ENCODE data around the gene EXPH5.

The EXPH5 gene

DNA sequence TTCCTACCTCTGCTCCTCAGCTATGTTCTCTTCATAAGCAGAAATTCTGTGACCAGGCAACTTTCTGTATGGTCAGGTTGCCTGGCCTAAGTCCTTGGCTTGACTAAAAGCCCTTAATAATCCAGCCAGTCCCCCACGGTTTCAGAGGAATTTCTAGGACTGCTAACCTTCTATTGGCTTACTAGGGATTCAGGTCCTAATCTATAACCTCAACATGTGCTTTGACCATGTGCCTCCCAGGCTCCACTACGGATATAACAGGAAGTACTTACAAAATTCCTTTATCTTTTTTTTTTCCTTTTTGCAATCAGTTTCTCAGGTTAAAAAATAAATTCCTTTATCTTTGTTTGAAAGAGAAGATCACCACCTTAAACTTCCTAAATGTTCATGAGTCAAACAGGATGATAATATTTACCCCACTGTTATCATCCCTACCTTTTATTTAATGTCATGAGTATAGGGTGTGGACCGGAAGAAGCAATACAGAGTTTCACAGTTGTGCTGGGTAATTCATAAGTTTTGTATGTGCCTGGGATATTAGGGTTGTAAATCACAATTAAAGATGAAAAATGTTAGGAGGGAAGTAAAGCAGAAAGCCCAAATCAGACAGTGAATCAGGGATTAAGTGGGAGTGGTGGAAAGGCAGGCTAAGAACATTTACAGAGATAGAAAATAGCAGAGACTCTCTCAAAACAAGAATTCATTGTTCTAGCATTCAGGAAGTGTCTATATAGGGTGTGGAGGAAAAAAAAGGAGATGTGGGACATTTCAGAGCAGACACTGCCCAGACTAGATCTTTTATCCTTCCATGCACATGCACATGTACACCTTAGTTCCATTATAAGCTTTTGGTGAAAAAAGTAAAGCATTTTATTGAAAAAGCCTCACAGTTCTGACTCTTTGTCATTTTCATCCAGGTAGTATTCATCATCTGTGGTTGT is 84.6 kb downstream of the EXPH5 start:
- DNase-seq: no peak

DNA sequence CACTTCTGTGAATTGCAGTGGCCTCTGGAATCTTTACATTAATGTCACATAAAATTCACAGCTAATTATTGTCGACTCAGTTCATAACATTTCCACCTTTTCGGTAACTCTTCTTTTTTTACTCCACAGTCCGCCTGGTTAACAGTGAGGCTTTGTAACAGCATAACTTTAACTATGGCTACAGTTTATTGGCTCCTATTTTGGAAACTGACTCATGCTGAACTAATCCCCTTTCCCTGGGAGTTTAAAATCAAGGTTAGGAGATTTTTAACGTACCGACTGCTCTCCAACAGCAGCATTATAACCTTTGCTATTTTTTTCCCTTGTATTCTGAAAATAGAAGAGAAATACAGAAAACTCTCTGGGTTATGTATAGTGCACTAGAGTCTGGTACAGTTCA is 92.2 kb downstream of the EXPH5 start:
- DNase-seq: no peak

DNA sequence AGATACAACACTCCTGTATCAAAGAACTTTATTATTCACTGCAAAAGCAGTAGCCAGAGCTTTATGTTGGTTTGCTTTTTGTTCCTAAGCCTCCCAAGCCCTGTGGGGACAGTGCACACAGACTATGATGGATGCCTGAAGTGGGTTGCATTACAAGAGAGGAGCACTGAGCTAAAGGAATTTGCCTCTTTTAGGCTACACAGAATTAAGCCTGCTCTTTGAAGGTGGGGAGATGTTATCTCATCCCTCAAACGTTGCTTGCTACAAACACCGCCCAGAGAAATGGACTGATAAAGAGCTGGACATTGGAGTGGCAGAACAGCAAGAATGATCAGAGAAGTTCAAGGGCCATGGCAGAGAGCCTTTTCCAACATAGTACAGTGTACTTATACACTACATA is 92.8 kb downstream of the EXPH5 start:
- no peak for DNase-seq

DNA sequence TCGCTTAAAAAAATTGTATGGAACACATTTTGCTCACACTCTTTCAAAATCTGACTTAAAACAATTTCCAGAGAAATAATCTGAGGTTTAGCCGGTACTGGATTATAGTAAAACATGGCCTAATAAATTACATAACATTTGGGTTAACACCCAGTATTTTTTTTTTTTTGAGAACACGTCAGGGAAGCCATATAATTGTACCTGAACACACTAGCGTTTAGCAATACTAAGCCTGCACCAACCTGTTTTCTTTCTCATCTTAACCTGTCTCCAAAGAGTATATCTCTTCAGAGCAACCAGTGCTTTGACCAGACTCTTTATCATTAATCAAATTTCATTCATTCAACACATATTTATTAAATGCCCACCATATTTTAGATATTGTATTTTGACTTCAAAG is 93.4 kb downstream of the EXPH5 start:
- DNase-seq: no peak

- no peak for DNase-seq
These were observed 94.7 kb downstream of the EXPH5 start for GRCh38 chr11:108498816-108499408.

DNA sequence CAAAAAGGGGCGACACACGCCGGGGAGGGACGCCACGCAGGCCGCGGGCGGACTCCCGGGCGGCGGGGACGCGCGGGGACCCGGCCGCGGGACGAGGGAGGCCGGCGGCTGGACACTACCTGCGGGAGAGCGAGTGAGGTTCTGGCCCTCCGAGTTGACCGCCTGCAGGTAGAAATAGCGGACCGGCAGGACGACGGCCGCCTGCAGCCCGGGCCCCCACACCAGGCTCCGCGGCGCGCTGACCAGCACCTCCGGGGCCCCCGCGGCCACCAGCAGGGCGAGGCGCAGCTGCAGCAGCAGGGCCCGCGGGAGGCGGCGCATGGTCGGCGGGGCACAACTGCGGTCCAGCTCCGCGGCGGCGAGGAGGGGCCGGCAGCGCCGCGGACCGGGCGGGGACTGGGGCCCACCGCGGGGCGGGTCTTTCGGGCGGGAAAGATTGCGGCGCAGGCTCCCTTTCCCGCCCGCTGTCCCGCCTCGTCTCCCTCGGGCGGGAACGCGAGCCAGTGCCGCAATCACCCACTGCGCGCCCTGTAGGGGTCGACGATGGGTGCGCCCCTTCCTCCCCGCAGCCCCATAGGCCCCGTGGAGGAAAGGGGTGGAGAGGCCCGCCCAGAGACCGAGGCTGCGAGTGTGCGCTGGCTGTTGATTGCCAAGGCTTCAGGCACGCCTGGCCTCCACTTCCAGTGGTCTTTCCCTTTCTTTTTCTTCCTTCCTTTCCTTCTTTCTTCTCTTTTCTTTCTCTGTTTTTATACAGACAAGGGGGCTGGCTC is 95.3 kb downstream of the EXPH5 start, which contains the start of gene POGLUT3:
Gene POGLUT3 (minus strand): TSS at position 339 of the 770 bp plus-strand sequence. CDS start 18 bp downstream, at position 321.
- peak; percentile 70 for DNase-seq

DNA sequence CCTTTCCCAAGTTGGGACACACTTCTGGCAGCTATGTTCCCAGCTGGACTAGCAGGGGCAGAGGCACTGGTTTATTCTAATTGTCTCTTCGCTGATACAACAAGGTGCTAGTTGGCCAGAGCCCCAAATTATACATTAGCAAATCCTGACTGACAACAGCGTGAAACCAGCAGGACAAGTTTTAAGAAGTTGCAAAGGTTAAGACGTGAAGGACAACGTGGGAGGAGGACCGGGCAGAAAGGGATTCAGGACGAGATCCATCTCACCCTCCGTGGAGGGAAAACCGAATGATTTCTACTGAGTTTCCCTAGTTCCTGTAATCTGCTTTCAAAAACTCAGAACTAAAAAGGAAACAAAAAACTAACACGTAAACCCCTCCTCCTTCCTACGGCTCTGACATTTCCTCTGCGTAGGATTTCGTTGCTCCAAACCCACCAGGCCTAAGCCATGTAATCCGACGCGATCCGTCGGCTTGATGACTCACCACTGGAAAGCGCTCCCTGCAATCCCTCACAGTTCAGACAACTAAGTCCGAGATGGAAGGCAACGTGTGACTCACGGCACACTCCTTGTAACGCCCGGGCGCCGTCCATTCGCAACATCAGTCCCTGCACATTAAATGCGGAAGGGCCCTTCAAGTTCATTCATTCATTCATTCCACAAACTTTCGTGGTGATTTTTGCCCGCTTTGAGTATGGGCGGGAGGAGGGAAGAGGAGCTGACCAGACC is 96.1 kb downstream of the EXPH5 start:
- DNase-seq: peak; percentile 86

DNA sequence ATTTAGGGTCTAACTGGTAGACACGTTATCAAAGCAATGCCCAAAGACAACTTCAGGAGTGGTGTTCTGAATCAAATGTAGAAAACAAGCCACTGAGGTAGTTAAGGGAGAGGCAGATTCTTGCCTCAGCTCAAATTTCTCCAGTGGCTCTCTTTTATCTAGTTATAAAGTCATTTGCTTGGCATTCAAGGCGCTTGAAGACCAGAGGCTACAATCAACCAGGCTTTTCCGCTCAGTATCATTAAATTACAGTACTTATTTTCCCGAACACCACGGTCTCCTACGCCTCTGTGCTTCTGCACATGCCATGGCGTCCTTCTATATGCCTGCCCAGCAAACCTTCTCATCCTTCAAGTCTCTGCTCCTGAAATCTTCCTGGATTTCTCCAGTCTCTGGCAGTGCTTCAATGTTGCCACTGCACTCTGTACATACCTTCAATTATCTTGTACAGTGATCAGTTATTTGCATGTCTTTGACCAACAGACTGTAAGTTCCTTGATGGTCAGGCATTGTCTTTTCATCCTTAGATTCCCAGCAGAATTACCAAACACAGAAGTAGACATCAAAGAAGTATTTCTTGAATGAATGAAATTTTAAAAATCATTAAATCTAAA is 96.8 kb downstream of the EXPH5 start:
- DNase-seq: no peak

DNA sequence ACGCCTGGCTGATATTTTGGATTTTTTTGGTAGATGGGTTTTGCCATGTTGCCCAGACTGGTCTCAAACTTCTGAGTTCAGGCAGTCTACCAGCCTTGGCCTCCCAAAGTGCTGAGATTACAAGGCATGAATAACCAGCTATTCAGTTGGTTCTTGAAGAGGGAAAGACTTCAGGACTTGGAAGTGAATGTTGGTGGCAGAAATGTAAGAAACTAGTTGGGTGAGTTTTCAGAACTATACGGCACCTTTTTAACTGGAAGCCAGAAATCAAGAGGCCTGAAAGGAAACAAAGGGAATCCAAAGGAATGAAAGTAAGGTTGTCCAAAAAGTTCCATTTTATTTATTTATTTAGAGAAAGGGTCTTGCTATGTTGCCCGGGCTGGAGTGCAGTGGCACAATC is 98.2 kb downstream of the EXPH5 start:
- DNase-seq: no peak

GRCh38 chr11:108494182-108494581 is 99.4 kb downstream of the EXPH5 start:
- peak; percentile 43 for DNase-seq

- DNase-seq: no peak
These were observed 101.6 kb downstream of the EXPH5 start for GRCh38 chr11:108491936-108492335.

- no peak for DNase-seq
These were observed 106.7 kb downstream of the EXPH5 start for GRCh38 chr11:108486828-108487227.

- DNase-seq: no peak
These were observed 107.2 kb downstream of the EXPH5 start for GRCh38 chr11:108486331-108486730.

GRCh38 chr11:108483163-108483562 is 110.4 kb downstream of the EXPH5 start:
- DNase-seq: no peak

DNA sequence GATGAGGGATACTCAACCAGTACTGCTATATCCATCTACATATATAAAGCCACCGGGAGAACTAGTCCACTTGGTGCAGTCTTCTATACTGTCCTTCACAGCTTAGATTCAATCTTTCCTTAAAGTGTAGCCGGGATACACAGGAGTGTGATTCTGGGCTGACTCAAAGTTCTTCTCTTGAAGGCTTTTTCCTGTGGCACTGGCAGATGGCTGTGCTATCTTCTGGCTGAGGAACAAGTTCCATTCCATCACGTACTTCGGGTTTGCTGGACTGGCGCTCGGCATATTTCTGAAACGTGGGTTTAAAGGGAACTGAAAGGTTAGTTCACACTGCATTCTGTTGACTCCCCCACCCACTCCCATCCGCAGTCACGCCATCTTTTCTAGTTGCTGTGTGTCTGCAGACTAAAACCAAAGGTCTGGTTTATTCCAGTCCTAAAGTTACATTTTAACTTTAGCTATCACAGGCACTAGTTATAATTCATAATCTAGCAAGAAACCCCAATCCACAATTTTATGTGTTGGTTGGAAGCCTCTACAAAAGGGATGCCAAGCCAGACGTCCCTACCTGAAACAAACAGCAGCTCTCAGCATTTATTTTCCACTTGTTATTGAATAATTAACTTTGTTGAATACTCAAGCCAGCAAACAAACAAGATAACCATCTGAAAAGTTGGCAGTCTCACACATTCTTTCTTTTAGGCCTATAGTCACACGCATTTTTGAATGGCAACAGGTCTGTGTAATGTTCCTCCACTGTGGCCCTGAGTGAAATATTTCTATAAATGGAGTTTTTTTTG is 118.7 kb downstream of the EXPH5 start:
- DNase-seq: no peak

GRCh38 chr11:108472681-108473080 is 120.9 kb downstream of the EXPH5 start:
- no peak for DNase-seq

DNA sequence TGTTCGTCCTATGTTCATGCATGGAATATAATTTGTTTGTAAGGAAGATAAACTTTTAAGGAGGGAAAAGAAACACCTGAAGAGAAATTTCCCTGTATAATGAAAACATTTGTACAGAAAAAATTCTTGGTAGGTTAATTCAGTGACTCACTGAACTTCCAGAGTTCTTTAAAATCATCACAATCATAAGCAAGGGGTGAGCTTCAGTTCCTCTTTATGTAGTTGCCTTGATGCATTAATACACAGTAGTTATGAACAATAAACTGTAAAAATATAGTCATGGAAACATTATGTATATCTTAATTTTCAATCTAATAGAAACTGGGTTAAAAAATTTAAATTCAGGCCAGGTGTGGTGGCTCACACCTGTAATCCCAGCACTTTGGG is 125.1 kb downstream of the EXPH5 start:
- no peak for DNase-seq

GRCh38 chr11:108467091-108467823 is 126.3 kb downstream of the EXPH5 start, which contains the start of gene C11orf65:
TSS of gene C11orf65 (minus strand) at chr11:108467529. CDS start at chr11:108461559, 5,970 bp downstream.
- peak; percentile 98 for DNase-seq

DNA sequence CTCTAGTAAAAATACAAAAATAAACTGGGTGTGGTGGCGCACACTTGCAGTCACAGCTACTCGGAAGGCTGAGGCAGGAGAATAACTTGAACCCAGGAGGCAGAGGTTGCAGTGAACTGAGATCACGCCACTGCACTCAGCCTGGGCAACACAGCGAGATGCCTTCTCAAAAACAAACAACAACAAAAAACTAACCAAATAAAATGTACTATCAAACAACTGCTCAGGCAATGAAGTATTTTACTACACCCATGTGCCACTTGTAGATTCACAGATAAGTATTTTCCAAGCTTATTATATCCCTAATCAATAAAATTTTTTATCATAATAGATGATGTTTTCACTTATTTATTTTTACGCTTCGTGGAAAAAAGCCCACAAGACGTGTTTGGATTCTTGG is 127.2 kb downstream of the EXPH5 start:
- DNase-seq: no peak

All from NCI-H345 (cell line).